ENCODE results near the gene EPHA6.
"Not testable (repeated sequence)": the region's sequence is repeated elsewhere in the genome, so short reads cannot be mapped to it uniquely, and the experiment has no call there.

The EPHA6 gene

DNA sequence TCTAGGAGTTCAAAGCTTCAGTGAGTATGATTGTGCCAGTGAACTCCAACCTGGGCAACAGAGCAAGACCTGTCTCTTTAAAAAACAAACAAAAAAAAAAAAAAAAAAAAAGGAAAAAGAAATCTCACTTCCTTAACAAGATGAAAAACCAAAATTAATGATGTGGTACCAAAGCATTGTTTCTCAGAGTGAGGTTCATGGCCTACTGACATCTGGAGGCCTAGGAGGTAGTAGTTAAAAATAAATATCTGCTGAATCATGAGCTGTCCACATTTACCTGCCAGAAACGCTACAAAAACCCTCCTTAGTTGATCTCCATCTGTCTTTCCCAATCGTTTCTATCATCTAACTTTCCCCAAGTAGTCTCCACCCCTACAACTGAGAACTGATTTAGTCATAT lies 51.2 kb downstream of the EPHA6 start:
- DNase-seq (ENCODE audit: low read depth, low spot score), result no peak
- no peaks in the 10 kb centered on the region for H3K36me3 ChIP-seq (ENCODE audit: insufficient read depth, low read length)

GRCh38 chr3:96869316-96869715 lies 54.9 kb downstream of the EPHA6 start:
- Histone ChIP-seq H3K9ac (ENCODE audit: insufficient read length) (no peak overlapping the region), H3K36me3 (ENCODE audit: insufficient read depth, low read length) (no peaks in the 10 kb centered on the region), H3K9me3 (ENCODE audit: low read depth, low read length) (no peaks in the 10 kb centered on the region), H3K4me3 (no peak overlapping the region), H3K27ac (no peak overlapping the region)
- no peak for TF ChIP-seq EZH2 (IDR thresholded peaks at IDR 0.05)
- no peak for TF ChIP-seq FOXP2 (optimal IDR thresholded peaks at IDR 0.05; ENCODE audit: control extremely low read depth, extremely low read length, insufficient read depth)
- no peak for DNase-seq (ENCODE audit: low read depth, low spot score)

More for the DNA sequence above, 51.2 kb downstream of the EPHA6 start:
- TF ChIP-seq FOXP2 (optimal IDR thresholded peaks at IDR 0.05; ENCODE audit: control extremely low read depth, extremely low read length, insufficient read depth) (no peak), EZH2 (IDR thresholded peaks at IDR 0.05) (no peak), POLR2AphosphoS5 (IDR thresholded peaks at IDR 0.05; ENCODE audit: borderline replicate concordance, low read depth, low read length) (no peak)
- no peak overlapping the region for H3K9ac ChIP-seq (ENCODE audit: insufficient read length)
- no peak overlapping the region for H3K4me3 ChIP-seq
- H3K27ac ChIP-seq, result no peak overlapping the region
- no peaks in the 10 kb centered on the region for H3K9me3 ChIP-seq (ENCODE audit: low read depth, low read length)

DNA sequence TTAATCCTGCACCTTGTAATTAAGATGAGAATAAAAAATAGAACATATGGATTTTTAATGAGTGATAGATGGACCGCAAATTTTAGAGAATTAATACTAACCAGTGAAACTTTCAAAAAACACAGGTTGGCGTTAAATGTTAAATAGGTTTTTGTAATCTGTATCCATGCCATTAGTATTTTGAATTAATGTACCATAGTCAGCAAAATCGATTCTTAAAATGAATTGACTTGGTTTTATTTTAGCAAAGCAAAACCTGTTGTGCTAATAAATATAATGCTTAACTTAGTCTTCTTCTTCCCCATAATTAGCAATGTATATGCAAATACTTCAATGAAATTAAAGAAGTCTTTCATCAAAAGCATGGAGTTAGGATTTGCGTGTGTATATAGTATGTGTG lies 63.1 kb downstream of the EPHA6 start:
- Histone ChIP-seq H3K36me3 (ENCODE audit: insufficient read depth, low read length) (no peaks in the 10 kb centered on the region), H3K9me3 (ENCODE audit: low read depth, low read length) (no peaks in the 10 kb centered on the region), H3K4me3 (no peak overlapping the region), H3K27ac (no peak overlapping the region), H3K9ac (ENCODE audit: insufficient read length) (no peak overlapping the region)
- DNase-seq (ENCODE audit: low read depth, low spot score), result no peak
- TF ChIP-seq FOXP2 (optimal IDR thresholded peaks at IDR 0.05; ENCODE audit: control extremely low read depth, extremely low read length, insufficient read depth) (no peak), EZH2 (IDR thresholded peaks at IDR 0.05) (no peak), POLR2AphosphoS5 (IDR thresholded peaks at IDR 0.05; ENCODE audit: borderline replicate concordance, low read depth, low read length) (no peak)

DNA sequence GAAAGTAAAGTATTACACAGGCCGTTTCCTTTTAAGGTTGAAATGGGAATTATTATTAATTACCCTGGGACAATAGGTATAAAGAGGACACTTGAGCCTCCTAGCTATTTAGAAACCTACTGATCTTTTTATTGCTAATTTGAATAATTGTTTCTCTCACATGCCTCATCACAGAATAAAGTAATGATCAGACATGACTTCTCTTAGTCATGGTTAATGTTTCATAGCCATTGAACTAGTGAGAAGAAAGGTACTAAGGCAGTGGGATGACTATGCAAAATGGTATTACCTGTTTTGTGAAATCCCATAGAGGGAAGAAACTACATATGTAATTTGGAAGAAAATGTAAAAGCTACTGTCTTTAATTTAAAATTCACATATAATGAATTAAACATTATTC lies 85.6 kb downstream of the EPHA6 start:
- Histone ChIP-seq H3K36me3 (ENCODE audit: insufficient read depth, low read length) (no peaks in the 10 kb centered on the region), H3K4me3 (no peak overlapping the region), H3K9me3 (ENCODE audit: low read depth, low read length) (no peaks in the 10 kb centered on the region), H3K27ac (no peak overlapping the region), H3K9ac (ENCODE audit: insufficient read length) (no peak overlapping the region)
- DNase-seq (ENCODE audit: low read depth, low spot score), result no peak
- TF ChIP-seq EZH2 (IDR thresholded peaks at IDR 0.05) (no peak), FOXP2 (optimal IDR thresholded peaks at IDR 0.05; ENCODE audit: control extremely low read depth, extremely low read length, insufficient read depth) (no peak), POLR2AphosphoS5 (IDR thresholded peaks at IDR 0.05; ENCODE audit: borderline replicate concordance, low read depth, low read length) (no peak)

DNA sequence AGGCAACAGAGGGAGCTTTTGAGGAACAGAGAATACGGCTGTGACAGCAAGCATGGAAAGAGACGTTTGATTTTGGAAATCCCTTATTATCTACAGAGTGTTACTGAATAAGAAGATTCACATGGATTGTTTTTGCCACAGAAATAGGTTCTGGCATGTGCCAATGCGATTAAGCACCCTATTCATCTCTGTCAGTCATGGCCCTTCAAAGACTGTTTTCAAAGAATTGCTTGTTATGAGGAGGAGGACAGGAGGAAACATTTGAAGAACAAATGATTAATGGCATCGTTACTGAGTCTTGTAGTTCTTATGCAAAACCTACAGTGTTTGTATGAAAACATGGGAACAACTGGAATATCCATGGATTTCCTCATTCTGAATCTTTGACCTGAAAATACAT lies 86.2 kb downstream of the EPHA6 start:
- H3K4me3 ChIP-seq, result no peak overlapping the region
- H3K27ac ChIP-seq, result no peak overlapping the region
- no peaks in the 10 kb centered on the region for H3K9me3 ChIP-seq (ENCODE audit: low read depth, low read length)
- no peak overlapping the region for H3K9ac ChIP-seq (ENCODE audit: insufficient read length)
- DNase-seq (ENCODE audit: low read depth, low spot score), result no peak
- no peaks in the 10 kb centered on the region for H3K36me3 ChIP-seq (ENCODE audit: insufficient read depth, low read length)
- TF ChIP-seq FOXP2 (optimal IDR thresholded peaks at IDR 0.05; ENCODE audit: control extremely low read depth, extremely low read length, insufficient read depth), result no peak
- no peak for TF ChIP-seq POLR2AphosphoS5 (IDR thresholded peaks at IDR 0.05; ENCODE audit: borderline replicate concordance, low read depth, low read length)
- no peak for TF ChIP-seq EZH2 (IDR thresholded peaks at IDR 0.05)

- no peak overlapping the region for H3K27ac ChIP-seq
Observed at GRCh38 chr3:96915445-96915844, 101.1 kb downstream of the EPHA6 start.

GRCh38 chr3:96931119-96931862 lies 116.9 kb downstream of the EPHA6 start:
- no peak overlapping the region for H3K27ac ChIP-seq
- peak; percentile 50 for DNase-seq (ENCODE audit: low read depth, low spot score)
- no peaks in the 10 kb centered on the region for H3K36me3 ChIP-seq (ENCODE audit: insufficient read depth, low read length)
- H3K4me3 ChIP-seq, result 0 out of 2 replicates have a peak overlapping the region, but pooled peaks have one; percentile 1
- H3K9me3 ChIP-seq (ENCODE audit: low read depth, low read length), result no peaks in the 10 kb centered on the region
- TF ChIP-seq FOXP2 (optimal IDR thresholded peaks at IDR 0.05; ENCODE audit: control extremely low read depth, extremely low read length, insufficient read depth) (no peak), POLR2AphosphoS5 (IDR thresholded peaks at IDR 0.05; ENCODE audit: borderline replicate concordance, low read depth, low read length) (no peak), EZH2 (IDR thresholded peaks at IDR 0.05) (no peak)
- H3K9ac ChIP-seq (ENCODE audit: insufficient read length), result no peak overlapping the region

More at GRCh38 chr3:96915445-96915844, 101.1 kb downstream of the EPHA6 start:
- H3K36me3 ChIP-seq (ENCODE audit: insufficient read depth, low read length), result no peaks in the 10 kb centered on the region
- no peak overlapping the region for H3K4me3 ChIP-seq
- no peak for DNase-seq (ENCODE audit: low read depth, low spot score)
- H3K9ac ChIP-seq (ENCODE audit: insufficient read length), result no peak overlapping the region
- no peaks in the 10 kb centered on the region for H3K9me3 ChIP-seq (ENCODE audit: low read depth, low read length)
- TF ChIP-seq FOXP2 (optimal IDR thresholded peaks at IDR 0.05; ENCODE audit: control extremely low read depth, extremely low read length, insufficient read depth) (no peak), EZH2 (IDR thresholded peaks at IDR 0.05) (no peak)

GRCh38 chr3:96942131-96942530 lies 127.7 kb downstream of the EPHA6 start:
- H3K36me3 ChIP-seq (ENCODE audit: insufficient read depth, low read length); DNase-seq (ENCODE audit: low read depth, low spot score); H3K4me3 ChIP-seq; H3K27ac ChIP-seq; H3K9me3 ChIP-seq (ENCODE audit: low read depth, low read length); H3K9ac ChIP-seq (ENCODE audit: insufficient read length): not testable (repeated sequence)

DNA sequence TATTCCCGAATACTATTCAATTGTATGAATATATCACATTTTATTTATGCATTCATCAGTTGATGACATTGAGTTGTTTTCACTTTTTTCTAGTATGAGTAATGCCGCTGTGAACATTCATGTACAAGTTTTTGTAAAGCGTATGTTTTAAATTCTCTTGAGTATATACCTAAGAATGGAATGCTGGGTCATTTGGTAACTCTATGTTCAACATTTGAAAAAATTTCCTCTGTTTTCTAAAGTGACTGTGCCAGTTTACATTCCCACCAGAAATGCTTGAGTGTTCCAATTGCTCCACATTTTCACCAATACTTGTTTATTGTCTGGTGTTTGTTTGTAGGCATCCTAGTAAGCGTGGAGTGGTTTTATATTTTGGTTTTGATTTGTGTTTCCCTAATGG lies 144.5 kb downstream of the EPHA6 start:
- Histone ChIP-seq H3K4me3 (no peak overlapping the region), H3K9me3 (ENCODE audit: low read depth, low read length) (no peaks in the 10 kb centered on the region), H3K9ac (ENCODE audit: insufficient read length) (no peak overlapping the region), H3K36me3 (ENCODE audit: insufficient read depth, low read length) (no peaks in the 10 kb centered on the region), H3K27ac (peak overlapping the region; percentile 92; the same call in 1 of the 2 replicates)
- DNase-seq (ENCODE audit: low read depth, low spot score), result no peak
- TF ChIP-seq FOXP2 (optimal IDR thresholded peaks at IDR 0.05; ENCODE audit: control extremely low read depth, extremely low read length, insufficient read depth) (no peak), POLR2AphosphoS5 (IDR thresholded peaks at IDR 0.05; ENCODE audit: borderline replicate concordance, low read depth, low read length) (no peak), EZH2 (IDR thresholded peaks at IDR 0.05) (no peak)

All from SK-N-MC (cell line).